Right hindlimb (tissue), 1 donor: ENCODE data around the gene FCRLA.
A peak's percentile ranks its signal among the peaks of the same experiment; 100 is the strongest.

Experiments
- DNase-seq: peaks from one replicate; pipeline ENCODE4 v3.0.0-alpha.2; 2018

Gene FCRLA

DNA sequence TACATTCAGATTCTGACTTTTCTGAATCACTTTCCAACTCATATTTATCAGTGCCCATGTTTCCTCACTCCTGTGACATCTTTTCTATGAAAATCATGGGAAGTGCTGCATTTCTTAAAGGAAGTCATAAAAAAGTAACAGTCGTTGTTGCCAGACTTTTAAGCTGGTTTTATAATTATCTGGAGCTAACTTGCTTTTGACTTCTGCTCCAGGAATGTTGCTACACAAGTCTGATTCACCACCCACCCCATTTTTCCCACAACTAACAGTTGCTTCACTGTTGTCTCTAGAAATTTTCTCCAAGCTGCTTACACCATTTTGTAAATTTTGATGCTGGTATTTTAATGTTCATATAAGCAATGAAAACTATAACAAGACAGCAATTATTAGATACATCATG is 26.5 kb downstream of the FCRLA start:
- no peak for DNase-seq

DNA sequence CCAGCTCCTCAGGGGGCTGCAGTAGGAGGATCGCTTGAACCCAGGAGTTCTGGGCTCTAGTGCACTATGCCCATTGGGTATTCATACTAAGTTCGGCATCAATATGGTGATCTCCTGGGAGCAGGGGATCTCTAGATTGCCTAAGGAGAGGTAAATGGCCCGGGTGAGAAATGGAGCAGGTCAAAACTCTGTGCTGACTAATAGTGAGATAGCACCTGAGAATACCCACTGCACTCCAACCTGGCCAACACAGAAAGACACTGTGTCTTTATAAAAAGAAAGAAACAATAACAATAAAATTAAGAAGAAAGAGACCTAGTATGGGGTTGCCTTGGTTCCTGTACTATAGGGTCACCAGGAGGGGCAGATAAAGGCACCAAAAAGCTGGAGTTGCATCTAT is 28.8 kb downstream of the FCRLA start:
- DNase-seq = no peak

DNA sequence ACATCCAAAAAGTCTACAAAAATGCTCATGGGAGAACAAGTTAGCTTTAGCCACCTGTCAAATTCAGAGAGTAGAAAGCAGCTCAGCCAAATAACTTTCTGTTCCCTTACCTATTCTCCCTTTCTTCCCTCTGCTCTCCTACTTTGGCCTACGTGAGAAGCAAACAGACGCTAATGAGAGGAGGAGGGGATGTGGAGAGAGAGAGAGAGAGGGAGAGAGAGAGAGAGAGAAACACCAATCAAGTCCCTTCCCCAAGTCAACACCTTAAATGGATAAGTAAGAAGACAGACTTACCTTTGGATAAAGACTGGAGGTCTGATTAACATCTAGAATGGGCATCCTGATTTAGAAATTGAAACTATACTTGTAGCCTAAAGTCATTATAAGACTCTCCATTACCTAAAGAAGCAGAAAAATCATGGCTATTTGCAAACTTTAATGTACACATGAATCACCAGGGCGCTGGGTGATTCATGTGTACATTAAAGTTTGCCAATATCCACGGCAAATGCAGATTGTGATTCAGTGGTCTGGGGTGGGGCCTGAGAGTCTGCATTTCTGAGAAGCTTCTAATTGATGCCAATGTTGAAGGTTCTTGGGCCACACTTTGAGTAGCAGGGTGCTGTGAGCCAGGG is 29.4 kb downstream of the FCRLA start:
- no peak for DNase-seq

DNA sequence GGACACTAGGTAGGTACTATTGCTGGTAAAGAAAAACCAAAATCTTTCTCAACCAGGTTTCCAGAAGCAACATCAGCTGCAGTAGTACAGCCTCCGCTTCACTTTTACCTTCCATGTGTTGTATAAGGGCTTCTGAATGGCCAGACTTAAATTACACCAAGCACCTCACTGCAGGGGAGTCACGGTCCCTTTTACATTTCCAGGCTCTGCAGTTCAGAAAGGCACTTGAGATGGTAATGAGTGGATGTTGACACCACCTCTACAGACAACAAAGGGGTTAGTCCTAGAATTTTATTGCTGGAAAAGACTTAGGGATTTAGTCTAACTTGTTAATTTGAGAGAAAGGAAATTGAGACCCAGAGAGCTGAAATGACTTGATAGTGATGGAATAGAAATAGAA is 30.6 kb downstream of the FCRLA start:
- no peak for DNase-seq

DNA sequence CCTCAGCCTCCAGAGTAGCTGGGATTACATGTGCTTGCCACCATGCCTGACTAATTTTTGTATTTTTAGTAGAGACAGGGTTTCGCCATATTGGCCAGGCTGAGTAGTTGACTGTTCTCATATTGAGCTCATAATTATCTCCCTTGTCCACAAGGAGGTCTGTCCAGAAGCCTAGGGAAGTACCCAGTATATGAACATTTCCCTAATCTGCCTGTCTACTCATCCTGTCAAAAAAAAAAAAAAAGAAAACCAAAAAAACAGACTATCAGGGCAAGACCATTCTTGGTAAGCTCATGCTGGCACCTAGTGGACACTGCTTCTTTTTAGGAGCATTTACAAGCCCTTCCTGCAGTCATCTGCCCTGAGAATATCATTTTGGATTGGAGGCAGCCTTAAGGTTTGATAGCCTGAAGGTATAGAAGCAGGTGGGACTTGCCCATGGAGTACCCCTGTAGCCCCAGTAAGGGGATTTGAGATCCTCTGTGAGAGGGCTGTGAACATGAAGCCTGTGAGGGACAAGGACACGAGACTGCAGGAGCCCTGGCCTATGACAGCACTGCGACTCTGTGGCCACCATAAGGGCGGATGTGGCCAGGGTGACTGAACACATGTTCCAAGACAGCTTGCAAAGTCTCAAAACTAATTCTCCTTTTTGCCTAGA is 31.7 kb downstream of the FCRLA start:
- peak; percentile 26 for DNase-seq

DNA sequence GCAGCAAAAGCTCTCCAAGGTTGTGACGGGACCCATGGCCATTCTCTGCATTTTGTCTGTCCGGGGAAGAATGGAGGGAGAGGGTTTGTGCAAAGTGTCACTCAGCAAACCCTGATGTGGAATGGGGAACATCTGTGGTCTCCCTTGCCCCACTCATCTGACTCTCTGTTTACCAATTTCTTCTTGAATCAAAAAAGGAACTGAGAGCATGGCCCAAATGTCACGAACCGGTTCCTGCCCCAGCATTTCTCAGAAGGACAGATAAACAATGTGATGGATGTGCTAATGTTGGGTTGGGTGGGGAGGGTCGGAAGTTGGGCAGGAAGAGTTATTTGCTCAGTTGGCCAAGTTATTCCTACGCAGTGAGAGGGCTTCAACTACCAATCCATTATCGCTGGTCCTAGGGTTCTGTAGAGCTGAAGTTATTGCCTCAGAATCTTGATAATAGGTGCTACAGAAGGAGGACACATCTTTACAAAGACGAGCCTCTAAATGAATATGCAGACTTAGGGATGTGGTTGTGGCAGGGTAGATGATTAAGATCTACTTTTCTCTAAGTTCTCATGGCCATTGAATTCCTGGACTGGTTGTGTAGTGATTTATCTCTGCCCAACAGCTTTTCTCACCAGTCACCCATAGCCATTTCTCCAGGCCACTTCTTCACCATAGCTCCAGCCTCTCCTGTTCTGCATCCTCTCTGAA is 33.0 kb downstream of the FCRLA start:
- no peak for DNase-seq

DNA sequence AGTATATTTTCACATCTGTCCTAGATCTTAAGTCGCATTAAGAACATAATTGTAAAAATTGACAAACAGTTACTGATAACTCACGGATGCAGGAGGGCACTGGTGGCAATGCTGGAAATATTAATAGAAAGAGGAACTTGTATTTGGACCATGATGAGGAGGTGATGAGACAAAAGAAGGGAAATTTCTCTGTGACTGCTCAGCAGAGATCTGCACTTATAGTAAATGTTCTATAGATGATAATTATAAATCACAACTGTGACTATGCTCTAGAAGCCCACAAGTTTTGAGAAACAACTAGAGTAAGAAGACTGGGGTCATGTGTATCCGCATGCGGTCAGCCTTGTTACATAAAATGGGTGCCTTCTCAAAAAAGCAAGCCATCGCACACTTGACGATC is 33.9 kb downstream of the FCRLA start:
- no peak for DNase-seq

DNA sequence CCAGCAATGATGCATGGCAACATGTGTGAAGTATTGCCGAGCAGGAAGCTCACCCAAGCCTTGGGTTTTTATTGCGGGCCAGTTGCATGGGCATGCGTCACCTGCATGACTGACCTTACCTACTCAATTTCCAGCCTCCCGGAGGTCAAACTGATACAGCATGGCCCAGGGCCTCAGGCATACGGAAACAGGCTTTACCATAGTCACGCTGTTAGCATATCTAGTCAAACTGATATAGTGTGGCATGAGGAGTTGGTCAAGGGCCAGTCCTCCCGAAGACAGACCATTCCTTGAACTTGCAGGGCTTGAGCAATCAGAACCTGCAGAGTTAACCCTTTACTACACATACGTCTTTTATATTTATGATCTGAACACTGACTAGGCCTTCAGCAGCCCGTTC is 36.2 kb downstream of the FCRLA start:
- DNase-seq = no peak

DNA sequence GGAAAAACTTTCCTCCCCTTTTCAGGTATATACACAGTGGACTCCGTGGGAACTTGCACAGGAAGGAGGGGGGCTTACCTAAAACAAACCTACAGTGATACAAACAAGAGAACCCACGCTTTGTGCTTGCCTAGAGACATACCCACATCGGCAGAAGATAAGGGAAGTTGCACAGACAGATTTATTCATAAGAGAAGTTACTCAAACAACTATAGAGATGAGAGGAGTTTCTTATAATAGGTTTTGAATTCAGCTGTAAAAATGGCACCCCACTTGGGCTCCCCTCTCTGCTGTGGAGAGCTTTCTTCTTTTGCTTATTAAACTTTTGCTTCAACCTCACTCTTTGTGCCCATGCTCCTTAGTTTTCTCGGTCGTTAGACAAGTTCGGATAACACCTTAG is 40.8 kb downstream of the FCRLA start:
- no peak for DNase-seq

DNA sequence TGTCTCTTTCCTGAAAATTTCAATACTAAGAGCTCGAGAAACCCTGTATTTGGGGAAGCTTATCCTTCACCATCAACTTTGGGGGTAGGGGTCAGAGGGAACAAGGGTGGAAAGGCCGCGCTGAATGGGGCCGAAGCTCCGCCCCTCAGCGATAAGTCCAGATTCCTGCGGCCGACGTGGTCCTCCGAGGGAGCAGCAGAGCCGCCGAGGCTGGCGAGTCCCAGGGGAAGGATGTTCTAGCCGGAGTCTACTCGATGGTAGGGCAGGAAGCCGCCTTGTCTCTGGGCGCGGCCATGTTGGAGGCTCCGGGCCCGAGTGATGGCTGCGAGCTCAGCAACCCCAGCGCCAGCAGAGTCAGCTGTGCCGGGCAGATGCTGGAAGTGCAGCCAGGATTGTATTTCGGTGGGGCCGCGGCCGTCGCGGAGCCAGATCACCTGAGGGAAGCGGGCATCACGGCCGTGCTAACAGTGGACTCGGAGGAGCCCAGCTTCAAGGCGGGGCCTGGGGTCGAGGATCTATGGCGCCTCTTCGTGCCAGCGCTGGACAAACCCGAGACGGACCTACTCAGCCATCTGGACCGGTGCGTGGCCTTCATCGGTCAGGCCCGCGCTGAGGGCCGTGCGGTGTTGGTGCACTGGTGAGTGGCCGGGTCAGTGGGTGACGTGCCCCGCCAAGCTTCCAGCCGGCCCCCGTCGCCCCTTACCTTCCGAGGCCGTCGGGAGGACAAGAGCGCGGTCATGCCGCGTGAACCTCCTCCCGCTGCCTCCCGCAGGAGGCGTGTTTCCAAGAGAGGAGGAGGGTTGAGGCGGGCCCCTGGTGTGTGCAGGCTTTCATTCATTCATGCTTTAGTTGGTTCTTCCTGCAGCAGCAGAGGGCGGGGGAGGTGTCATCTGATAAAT is 42.7 kb downstream of the FCRLA start, which contains the start of gene DUSP12:
Gene DUSP12, plus strand, starts transcription at position 278 of the 899 bp plus-strand sequence. Its CDS starts 16 bp downstream, at position 294.
- peak; percentile 97 for DNase-seq

DNA sequence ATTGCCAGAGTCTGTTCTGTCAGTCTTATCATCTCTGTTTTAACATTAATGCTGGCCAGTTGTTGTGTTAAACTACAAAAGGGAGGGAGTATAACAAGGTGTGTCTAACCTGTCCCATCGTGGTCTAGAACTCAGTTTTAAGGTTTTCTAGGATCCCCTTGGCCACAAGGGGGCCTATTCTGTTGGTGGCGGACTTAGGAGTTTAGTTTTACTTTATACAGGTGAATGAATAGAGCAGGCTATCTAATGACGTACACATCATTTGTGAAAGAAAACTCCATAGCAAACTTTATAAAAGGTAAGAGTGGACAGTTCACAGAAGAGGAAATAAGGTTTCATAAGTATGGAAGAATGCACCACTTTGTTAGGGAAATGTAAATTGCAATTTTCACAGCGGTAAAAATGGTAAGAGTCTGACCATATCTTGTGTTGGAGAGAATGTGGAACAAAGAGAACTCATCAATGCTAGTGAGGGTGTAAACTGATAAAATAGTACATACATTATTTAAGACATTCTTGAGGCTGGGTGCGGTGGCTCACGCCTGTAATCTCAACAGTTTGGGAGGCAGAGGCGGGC is 56.6 kb downstream of the FCRLA start:
- DNase-seq = no peak
